GM18873 (cell line): ENCODE measurements around the gene ZNF23.
"Not testable (repeated sequence)": the region's sequence is repeated elsewhere in the genome, so short reads cannot be mapped to it uniquely, and the experiment has no call there.

Experiments used
- ATAC-seq: cut with Tn5 transposase; IDR thresholded peaks from one replicate; pipeline ENCODE4 v1.9.1; 2021; ENCODE audit warnings: mild to moderate bottlenecking, moderate library complexity, moderate number of reproducible peaks; ENCODE audit not compliant: unreplicated experiment, low FRiP score

The ZNF23 gene

DNA sequence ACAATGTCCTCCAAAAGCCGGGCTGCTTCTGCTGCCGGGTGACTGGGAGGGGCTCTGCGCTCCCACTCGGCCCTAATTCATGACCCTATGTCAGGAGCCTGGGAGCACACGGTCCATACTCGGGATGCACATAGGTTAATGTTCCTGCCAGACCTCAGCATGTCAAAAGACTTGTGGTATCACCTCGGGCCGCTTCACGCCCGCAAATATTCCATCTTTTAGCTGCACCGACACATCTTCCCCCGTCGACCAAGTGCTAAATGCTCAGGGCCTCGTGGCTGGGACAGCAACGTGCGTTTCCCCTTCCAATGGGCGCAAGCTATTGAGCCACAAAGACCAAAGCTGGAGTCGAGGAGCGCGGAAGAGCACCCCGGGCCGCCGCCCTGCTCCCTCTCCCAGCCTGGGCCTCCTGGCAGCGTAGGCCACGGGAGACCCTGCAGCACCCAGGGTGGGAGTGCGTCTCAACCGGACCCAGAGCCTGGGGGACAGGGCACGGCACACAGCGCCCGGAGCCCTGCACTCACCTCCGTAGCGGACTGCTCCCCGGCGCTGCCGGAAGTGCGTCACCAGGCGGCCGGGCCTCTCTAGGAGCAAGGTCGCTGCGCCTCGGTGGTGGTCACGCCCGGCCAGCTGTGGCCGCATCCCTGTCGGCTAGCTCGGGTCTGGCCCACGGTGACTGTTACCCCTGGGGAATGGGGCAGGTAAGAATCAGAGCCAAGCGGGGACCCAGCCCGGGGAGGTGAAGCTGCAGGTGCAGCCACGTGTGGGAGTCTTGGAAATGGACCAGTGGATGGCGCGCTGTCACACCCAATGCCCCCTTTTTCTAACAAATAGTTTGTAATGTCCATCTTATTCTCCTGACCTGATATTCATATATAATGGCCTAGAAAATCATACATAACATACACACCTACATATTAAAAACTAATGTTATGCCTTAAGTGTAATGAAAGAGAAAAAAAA, at the start of gene ZNF23:
ZNF23 (minus strand) TSS at position 562 of the 963 bp plus-strand sequence. CDS start 5,451 bp downstream, outside the sequence.
- peak; percentile 91 for ATAC-seq

DNA sequence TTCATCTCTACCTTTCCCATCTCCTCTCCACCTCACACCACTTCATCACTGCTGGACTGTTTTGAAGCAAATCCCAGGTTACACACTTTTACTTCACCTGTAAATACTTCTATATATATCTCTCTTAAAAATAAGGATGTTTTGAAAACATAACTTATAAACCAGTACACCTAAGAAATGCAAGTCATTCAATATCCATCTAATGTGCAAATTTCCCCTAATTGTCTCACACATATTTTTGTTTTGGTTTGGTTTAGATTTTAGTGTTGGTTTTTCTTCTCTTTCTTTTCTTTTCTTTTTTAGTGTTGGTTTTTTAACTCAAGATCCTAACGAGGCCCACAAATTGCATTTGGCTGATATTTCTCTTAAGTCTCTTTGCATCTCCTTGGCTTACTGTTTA, 45.0 kb upstream of the ZNF23 start:
- ATAC-seq: no peak

DNA sequence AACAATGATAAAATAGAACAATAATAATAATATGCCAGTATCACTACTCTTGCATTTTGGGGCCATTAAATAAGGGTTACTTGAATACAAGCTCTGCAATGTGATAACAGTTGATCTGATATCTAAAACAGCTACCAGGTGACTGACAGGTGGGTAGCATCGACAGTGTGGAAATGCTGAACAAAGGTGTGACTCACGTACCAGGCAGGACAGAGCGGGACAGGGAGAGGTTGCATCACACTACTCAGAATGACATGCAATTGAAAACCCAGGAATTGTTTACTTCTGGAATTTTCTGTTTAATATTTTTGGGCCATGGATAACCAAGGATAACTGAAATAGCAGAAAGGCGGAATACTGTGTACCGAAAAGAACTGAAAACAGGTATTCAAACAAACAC, 42.9 kb upstream of the ZNF23 start:
- no peak for ATAC-seq

DNA sequence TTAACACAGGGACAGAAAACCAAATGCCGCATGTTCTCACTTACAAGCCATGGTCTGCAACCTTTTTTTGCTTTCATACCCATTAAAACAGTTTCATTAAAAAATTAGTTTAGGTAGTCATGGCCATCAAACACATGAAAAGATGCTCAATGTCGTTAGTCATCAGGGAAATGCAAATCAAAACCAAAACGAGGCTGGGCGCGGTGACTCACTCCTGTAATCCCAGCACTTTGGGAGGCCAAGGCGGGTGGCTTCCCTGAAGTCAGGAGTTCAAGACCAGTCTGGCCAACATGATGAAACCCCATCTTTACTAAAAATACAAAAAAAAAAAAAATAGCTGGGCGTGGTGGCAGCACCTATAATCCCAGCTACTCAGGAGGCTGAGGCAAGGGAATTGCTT, 42.0 kb upstream of the ZNF23 start:
- not testable (repeated sequence) for ATAC-seq

DNA sequence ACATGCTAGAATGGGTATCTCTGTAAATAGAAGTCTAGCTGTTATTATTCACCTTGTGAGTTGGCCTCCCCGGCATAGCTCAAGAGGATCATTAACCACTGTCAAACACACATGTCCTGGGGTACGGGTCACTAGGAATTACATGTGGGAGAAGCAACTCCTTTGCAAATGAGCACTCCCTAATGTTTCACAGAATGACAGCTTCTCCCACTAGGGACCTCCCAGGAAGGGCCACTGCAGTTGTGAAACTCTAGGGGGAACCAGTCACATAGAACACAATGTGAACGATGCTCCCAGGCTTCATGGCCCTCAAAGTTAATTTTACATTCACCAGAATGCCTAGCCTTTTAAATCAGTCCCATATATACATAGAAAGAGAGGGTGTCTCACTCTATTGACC, 39.5 kb upstream of the ZNF23 start:
- no peak for ATAC-seq

DNA sequence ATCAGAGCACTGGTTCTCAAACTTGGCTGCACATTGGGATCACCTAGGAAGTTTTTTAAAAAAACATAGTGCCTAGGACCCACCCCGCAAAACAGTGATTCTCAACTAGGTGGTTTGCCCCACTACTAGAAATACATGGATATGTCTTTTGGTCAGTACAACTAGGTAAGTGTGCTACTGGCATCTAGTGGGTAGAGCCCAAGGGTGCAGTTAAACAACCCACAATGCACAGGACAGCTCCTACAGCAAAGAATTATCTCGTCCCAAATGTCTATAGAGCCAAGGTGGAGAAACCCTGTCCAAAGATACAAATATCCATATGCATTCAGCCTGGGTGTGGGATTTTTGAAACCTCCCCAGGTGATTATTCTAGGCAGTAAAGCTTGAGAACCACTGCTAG, 38.9 kb upstream of the ZNF23 start:
- ATAC-seq: no peak

GRCh38 chr16:71499775-71500364, 37.8 kb upstream of the ZNF23 start:
- ATAC-seq: no peak

DNA sequence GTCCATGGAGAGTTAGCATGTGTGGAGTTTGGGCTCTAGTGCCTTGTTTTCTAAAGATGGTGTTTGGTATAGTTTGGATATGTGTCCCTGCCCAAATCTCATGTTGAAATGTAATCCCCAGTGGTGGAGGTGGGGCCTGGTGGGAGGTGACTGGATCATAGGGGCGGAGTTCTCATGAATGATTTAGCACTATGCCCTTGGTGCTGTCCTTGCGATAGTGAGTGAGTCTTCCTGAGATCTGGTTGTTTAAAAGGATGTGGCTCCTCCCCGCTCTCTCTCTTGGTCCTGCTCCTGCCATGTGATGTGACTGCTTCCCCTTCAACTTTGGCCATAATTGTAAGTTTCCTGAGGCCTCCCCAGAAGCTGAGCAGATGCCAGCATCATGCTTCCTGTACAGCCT, 36.0 kb upstream of the ZNF23 start:
- ATAC-seq: no peak

DNA sequence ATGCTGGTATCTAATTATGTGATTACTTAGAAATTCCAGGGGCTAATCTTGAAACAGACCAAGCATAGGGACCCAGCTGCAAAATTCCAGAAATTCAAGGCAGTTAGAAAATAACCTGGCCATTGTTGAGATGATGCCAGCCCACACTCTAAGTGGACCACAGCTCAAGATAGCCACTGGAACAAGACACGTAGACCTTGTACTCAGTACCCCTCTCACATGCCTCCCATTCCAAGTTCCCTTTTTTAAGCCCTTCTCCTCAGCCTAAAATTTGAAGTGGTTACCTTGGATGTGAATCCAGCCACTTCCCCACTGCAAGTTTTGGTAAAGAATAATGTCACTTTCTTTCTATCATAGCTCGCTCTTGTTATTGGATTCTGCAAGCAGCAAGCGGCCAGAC, 31.2 kb upstream of the ZNF23 start:
- no peak for ATAC-seq

- ATAC-seq: no peak
Observed at GRCh38 chr16:71492786-71493185, 30.7 kb upstream of the ZNF23 start.

GRCh38 chr16:71491054-71491453, 29.0 kb upstream of the ZNF23 start:
- ATAC-seq: no peak

GRCh38 chr16:71490361-71490760, 28.3 kb upstream of the ZNF23 start:
- no peak for ATAC-seq

DNA sequence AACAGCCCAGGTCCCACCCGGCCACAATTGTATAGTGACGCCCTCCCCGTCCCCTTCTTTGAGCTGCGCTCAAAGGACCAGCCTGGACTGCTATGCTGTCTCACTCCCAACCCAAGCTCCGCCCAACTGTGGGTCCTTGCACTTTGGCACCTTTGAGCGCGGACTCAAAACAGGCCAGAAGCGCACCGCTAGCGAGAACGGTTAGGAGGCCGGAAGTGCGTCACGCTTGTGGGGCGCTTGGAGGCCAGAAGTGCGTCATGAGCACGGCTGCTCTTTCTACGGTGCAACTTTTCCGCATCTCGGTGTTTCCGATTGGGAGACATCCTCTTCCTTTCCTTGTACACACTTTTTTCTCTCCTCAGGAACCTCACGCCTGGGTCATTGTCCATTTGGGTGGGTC, 27.1 kb upstream of the ZNF23 start, which contains the start of gene ZNF19:
ZNF19 (minus strand) TSS at position 203 of the 400 bp plus-strand sequence. CDS start 7,210 bp downstream, outside the sequence.
- no peak for ATAC-seq

DNA sequence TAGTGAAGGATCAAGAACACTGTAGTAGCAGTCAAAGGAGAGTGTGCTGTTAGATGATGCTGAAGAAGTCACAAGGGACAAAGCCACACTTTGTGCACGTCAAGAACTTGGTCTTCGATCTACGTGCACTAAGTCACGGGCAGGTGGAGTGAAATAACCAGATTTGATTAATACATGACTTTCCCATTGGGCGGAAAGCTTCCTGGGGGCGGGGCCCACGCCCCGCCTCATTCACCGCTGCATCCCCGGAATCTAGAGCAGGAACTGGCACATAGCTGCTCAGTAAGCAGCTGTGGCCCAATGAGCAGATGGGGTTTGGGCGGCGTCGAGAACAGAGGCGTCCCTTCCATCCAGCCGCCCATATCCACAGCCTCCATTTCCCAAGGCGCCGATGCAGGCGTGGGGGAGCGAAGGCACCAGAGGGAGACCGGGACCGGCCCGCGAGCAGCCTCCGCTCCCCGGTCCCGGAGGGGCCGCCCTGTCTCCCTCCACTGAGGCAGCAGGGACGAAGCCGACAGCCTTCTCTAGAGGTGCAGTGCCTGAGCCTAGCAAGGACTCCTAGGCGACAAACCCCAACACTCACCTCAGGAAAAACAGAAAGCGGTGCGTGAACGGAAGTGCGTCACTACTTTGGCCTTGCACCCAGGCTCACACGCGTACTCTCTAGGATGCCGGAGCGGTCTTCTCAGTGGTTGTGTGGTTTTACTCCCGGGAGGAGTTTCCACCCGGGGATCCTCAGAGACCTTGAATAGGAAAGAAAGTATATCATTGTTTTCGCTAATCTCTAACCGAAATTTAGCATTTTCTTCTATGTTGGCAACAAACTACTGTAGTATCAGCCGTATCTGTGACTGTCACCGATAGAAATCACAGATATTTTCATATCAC, 22.2 kb upstream of the ZNF23 start:
- ATAC-seq: peak; percentile 77

DNA sequence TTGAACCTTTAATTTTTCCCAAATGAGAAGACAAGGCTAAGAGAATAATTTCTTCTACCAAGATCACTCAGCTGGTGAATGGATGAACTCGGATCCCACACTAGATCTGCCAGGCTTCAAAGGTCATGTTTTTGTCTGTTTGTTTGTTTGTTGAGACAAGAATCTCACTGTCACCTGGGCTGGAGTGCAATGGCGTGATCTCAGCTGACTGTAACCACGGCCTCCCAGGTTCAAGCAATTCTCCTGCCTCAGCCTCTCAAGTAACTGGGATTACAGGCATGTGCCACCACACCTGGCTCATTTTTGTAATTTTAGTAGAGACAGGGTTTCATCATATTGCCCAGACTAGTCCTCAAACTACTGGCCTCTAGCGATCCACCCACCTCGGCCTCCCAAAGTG, 20.5 kb upstream of the ZNF23 start:
- no peak for ATAC-seq

GRCh38 chr16:71480956-71481355, 18.9 kb upstream of the ZNF23 start:
- ATAC-seq: no peak

DNA sequence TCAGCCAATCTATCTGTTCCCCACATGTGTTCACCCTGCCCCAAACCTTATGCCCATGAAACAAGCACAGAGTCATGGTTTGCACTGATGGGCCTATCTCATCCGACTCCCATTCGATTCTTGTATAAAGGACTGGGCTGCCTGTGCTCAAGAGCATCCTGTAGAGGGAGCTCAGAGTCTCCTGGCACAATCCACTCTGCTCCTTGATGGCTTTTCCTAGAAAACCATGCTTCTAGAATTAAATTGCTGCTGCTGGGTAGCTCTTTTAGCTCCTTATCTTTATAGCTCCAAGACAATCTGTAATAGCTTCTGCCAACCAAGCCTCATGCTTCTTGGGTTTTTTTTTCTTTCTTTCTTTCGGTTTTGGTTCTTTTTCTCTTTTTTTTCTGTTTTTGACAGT, 17.4 kb upstream of the ZNF23 start:
- ATAC-seq: no peak

DNA sequence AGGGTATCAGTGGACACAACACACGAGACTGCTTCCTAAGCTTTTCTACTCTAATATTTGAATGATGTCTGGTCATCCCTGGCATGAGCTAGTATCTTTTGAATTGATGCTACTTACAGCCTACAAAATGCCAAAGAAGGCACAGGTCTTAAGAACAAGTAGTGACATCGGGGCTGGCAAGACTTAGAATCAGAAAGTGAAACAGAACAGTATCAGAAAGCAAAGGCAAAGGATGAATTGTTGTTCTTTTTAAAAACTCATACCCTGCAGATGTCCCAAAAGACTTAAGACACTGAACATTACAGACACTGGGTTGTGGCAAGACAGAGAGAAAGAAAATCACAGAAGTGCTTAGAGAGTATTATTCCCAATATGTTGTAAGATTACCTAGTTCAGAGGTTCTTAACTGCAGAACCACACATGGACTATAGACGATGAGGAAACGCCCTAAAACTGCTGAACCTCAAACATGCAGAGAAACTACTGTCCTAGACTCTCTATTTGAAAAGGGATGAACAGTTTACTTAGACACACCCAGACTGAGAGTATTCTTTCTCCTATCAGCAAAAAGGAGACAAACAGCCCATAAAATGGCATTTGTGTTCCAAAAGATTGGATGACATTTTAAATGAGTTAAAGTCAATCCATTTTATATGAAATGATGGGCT, 14.5 kb upstream of the ZNF23 start:
- ATAC-seq: no peak

GRCh38 chr16:71474864-71475263, 12.8 kb upstream of the ZNF23 start:
- ATAC-seq: no peak

- ATAC-seq: no peak
Observed at GRCh38 chr16:71473891-71474290, 11.8 kb upstream of the ZNF23 start.
